SIG-M5 (cell line): Measurements from ENCODE around the gene ENDOG.
"Not testable (repeated sequence)": the region's sequence is repeated elsewhere in the genome, so short reads cannot be mapped to it uniquely, and the experiment has no call there.

ENCODE experiments used
- DNase-seq: peaks from one replicate; lab custom pipeline; 2025; lab: John Stamatoyannopoulos, UW

The ENDOG gene

DNA sequence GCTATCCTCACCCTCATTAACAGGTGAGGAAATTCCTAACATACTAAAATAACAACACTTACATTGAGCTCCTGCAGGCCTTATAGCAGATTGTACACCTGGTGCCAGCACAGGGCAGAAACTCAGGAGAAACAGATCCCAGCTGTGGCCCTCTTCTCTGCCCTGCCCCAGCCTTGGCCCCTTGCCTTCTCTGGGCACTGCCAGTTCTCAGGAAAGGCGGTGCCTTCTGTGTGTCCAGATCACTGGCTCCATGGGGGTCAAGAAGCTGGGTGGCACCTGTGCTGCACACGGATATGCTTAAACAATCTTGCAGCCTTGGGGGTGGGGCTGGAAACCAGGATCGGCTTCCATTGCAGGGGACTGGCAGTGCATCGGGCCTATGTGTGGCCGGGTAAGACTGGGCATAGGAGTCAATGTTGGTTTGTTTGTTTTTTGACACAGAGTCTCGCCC, 44.1 kb downstream of the ENDOG start:
- DNase-seq = no peak

DNA sequence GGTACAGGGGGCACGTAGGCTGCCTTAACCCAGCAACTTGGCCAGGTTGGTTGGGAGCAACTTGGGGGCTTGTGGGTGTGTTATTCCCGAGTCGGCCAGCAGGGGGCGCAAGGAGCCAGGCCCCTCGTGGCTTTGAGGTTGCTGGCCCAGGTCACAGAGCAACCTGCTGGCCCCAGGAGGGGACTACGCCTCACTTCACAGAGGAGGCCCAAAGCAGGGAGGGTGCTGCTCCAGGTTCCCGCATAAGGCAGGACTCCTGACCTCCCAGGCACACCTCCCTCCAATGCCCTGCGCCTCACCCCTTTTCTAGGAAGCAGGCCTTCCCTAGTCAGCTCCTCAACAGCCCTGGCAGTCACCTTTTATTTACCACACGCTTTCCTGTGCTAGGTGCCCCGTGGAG, 45.3 kb downstream of the ENDOG start:
- no peak for DNase-seq

DNA sequence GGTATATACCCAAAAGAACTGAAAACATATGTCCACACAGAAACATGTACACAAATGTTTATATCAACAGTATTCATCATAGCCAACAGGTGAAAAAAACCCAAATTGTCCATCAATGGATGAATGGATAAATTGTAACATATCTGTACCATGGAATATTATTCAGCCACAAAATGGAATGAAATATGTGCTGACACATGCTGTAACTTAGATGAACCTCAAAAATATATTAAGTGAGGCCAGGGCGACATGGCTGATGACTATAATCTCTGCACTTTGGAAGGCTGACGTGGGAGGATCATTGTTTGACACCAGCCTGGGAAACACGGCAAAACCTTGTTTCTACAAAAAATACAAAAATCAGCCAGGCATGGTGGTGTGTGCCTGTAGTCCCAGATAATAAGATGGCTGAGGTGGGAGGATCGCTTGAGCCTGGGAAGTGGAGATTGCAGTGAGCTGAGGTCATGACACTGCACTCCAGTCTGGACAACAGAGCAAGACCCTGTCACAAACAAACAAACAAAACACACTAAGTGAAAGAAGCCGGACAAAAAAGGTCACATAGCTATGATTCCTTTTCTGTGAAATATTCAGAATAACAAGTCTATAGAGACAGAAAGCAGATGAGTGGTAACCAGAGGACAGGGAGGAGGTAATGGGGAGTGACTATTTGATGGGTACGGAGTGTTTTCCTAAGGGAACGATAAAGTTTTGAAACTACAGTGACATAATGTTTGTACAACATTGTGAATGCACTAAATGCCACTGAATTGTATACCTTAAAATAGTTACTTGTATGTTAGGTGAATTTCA, 52.0 kb downstream of the ENDOG start:
- DNase-seq = no peak

DNA sequence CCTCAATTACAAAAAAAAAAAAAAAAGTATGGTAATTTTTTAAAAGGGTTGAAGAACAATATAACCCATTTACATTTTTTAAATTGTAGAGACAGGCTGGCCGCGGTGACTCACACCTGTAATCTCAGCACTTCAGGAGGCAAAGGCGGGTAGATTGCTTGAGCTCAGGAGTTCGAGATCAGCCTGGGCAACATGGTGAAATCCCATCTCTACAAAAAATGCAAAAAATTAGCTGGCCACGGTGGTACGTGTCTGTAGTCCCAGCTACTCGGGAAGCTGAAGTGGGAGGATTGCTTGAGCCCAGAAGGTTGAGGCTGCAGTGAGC, 52.6 kb downstream of the ENDOG start:
- DNase-seq = not testable (repeated sequence)
